ENCODE measurements around the gene ZBTB6. TPM values are rescaled to one million over a fixed set of nuclear protein-coding genes. Genes with fewer than 3 reads are reported as not detected.

The ZBTB6 gene
- total RNA-seq, 1 donor from 2014 or later = 5.9 TPM

DNA sequence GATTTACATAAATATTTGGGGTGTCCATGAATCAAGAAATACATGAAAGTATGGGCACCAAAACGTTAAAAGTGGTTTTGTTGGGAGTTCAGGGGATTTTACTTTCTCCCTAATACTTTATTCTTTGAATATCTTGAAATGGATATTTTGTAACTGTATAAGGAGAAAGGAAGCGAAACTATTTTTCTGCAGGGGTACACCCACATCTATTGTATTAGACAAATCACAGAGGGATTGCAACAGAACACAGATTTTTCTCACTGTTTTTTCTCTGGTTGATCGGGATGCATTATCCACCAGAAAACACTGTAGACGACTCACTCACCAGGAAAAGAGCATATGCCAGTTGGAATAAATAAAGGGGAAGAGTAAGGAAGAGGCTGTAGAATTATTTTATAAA is 26.5 kb upstream of the ZBTB6 start:
- Histone ChIP-seq H3K4me3 (no peak overlapping the region), H3K27ac (no peak overlapping the region), H3K36me3 (peaks cover 0 to 19% of the 10 kb centered on the region in 2 donors), H3K9me3 (no peaks in the 10 kb centered on the region), H3K4me1 (peaks cover 28% of the 10 kb centered on the region), H3K27me3 (no peaks in the 10 kb centered on the region)
- intact Hi-C loops (cut with DNase I) = no loop called here
- TF ChIP-seq POLR2A (IDR thresholded peaks at IDR 0.05) (no peak), POLR2AphosphoS5 (IDR thresholded peaks at IDR 0.05; ENCODE audit: insufficient read depth in 1 of 2, low read depth in 1 of 2) (no peak)
- TF ChIP-seq, protein P1, sequence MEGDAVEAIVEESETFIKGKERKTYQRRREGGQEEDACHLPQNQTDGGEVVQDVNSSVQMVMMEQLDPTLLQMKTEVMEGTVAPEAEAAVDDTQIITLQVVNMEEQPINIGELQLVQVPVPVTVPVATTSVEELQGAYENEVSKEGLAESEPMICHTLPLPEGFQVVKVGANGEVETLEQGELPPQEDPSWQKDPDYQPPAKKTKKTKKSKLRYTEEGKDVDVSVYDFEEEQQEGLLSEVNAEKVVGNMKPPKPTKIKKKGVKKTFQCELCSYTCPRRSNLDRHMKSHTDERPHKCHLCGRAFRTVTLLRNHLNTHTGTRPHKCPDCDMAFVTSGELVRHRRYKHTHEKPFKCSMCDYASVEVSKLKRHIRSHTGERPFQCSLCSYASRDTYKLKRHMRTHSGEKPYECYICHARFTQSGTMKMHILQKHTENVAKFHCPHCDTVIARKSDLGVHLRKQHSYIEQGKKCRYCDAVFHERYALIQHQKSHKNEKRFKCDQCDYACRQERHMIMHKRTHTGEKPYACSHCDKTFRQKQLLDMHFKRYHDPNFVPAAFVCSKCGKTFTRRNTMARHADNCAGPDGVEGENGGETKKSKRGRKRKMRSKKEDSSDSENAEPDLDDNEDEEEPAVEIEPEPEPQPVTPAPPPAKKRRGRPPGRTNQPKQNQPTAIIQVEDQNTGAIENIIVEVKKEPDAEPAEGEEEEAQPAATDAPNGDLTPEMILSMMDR (IDR thresholded peaks at IDR 0.05) = no peak
- DNase-seq (ENCODE audit: extremely low spot score in 2 of 2) = no peak

DNA sequence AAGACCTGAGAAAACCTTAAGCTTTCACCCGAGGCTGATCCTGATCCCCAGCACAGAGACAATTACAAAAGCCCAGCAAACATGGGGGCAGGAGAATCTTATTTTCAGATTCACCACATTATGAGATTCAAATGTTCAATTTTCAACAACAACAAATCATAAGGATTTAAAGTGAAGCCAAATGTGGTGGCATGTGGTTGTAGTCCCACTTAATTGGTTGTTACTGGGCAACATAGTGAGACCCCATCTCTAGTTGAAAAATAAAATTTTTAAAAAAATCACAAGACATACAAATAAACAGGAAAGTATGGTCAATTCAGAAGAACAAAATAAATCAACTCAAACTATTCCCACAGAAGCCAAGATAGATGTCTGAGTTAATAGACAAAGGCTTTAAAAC is 23.8 kb upstream of the ZBTB6 start:
- Histone ChIP-seq H3K4me3 (no peak overlapping the region), H3K4me1 (peaks cover 36% of the 10 kb centered on the region), H3K9me3 (no peaks in the 10 kb centered on the region), H3K27ac (no peak overlapping the region), H3K36me3 (peaks cover 0 to 19% of the 10 kb centered on the region in 2 donors), H3K27me3 (no peaks in the 10 kb centered on the region)
- no peak for TF ChIP-seq POLR2AphosphoS5 (IDR thresholded peaks at IDR 0.05; ENCODE audit: insufficient read depth in 1 of 2, low read depth in 1 of 2)
- TF ChIP-seq POLR2A (IDR thresholded peaks at IDR 0.05) = no peak
- TF ChIP-seq, protein P1 (IDR thresholded peaks at IDR 0.05) = no peak
- intact Hi-C loops (cut with DNase I) = no loop called here
- no peak for DNase-seq (ENCODE audit: extremely low spot score in 2 of 2)

DNA sequence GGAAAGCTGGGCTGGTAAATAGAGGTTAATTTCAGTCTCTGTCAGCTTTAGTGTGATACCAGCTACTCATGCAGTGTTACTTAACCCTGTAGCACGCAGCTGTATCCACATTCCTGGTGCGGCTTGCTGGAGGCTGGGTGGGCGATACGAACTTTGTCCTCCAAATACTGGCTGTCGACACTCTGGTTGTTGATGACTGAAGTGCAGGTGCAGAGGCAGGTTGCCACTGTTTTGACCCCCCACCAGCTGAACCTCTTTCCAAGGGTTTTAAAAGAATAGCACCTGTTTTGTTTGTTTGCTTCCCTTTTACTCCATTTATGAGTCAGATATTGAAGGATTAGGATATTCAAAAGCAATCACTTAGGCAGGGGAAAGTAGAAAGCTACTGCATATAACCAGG is 23.3 kb upstream of the ZBTB6 start:
- intact Hi-C loops (cut with DNase I) = no loop called here
- no peaks in the 10 kb centered on the region for H3K27me3 ChIP-seq
- H3K4me1 ChIP-seq = peaks cover 34% of the 10 kb centered on the region
- no peak overlapping the region for H3K4me3 ChIP-seq
- no peak for DNase-seq (ENCODE audit: extremely low spot score in 2 of 2)
- no peak for TF ChIP-seq POLR2A (IDR thresholded peaks at IDR 0.05)
- no peak overlapping the region for H3K27ac ChIP-seq
- H3K9me3 ChIP-seq = no peaks in the 10 kb centered on the region
- peaks cover 0 to 19% of the 10 kb centered on the region in 2 donors for H3K36me3 ChIP-seq

DNA sequence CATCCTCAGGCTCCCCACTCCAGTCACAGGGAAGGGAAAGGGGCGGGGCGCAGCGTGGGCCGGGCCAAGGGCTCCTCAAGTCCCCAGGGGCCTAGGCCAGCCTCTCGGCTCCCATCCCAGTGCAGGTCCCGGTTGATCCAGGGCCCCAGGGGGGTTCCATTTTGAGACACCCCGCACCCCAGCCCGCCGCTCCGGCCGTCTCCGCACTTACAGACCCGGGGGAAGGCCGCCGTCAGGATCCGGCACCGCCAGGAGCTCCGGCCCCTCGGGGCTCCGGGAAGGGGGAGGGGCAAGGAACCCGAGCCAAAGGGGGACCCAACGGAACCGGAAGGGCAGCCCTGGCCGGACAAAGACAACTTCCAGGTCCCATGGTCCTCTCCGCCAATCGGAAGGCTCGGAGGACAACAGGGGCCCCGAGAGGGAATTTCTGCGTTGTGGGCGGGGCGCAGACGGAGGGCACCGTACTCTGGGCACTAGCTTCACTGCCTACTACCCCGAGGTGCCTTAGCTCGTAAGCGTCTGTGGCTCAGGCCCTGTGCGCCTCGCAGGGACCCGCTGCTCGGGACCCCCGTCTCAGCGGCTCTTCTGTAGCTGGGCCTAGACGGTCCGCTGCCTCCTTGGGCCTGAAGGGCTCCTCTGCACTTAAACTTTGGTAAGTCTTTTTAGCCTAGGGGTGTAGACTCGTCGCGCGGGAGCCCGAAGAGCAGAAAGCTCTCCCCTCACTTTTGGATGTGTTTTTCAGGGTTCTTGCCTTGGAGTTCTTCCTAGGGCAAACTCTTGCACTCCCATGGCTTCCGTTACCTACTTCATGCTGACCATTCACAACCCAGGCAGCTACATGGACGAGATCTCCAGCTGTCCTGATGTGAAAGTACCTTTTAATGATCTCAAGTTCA is 18.4 kb upstream of the ZBTB6 start, which contains the start of gene ZBTB26:
Gene ZBTB26 (minus strand): TSS at position 287 of the 896 bp plus-strand sequence. CDS start 11,578 bp downstream, outside the sequence.
- H3K4me1 ChIP-seq = peaks cover 43% of the 10 kb centered on the region

DNA sequence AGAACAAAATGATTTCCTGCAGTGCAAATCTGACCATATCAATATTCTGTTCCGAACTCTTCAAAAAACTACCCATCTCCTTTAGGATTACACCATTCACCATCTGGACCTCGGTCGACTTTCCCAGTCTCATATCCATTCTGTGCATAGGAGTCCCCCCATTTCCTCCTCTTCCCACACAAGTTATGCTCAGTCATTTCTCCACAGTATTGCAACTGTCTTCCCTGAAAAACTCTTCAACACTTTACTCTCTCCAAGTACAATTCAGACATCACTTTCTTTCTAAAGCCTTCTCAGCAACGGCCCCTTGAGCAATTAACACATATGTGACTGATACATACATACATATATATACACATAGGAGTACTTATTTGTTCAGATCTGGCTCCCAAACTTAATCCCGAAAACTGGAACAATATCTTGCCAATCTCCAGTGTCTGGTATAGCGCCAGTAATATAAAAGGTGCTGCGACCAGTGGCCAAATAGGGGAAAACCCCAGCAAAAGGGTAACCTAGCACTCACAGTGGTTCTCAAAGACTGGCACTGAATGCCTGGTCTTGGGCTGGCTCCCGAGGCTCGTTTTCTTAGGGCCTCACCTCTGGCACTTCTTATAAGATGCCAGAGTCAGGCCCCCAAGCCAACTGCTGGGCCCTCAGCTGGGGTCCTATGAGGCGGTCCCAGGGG is 17.6 kb upstream of the ZBTB6 start:
- intact Hi-C loops (cut with DNase I) = no loop called here
- DNase-seq (ENCODE audit: extremely low spot score in 2 of 2) = no peak
- H3K4me1 ChIP-seq = peaks cover 43% of the 10 kb centered on the region

More for the DNA sequence above, 18.4 kb upstream of the ZBTB6 start, which contains the start of gene ZBTB26:
- peak in 1 of 2 donors; percentile 96 for DNase-seq (ENCODE audit: extremely low spot score in 2 of 2)
- H3K4me3 ChIP-seq = peak within 1 kb of the TSS; percentile 84 to 89
- no peak for TF ChIP-seq POLR2A (IDR thresholded peaks at IDR 0.05)
- TF ChIP-seq POLR2AphosphoS5 (IDR thresholded peaks at IDR 0.05; ENCODE audit: insufficient read depth in 1 of 2, low read depth in 1 of 2) = peak; percentile 87 to 95
- H3K27ac ChIP-seq = peak within 1 kb of the TSS; percentile 84
- intact Hi-C loops (cut with DNase I) = no loop called here
- peaks cover 0 to 2% of the 10 kb centered on the region in 2 donors for H3K36me3 ChIP-seq
- H3K9me3 ChIP-seq = no peaks in the 10 kb centered on the region
- no peaks in the 10 kb centered on the region for H3K27me3 ChIP-seq

More for the DNA sequence above, 17.6 kb upstream of the ZBTB6 start:
- Histone ChIP-seq H3K36me3 (no peaks in the 10 kb centered on the region), H3K4me3 (peak overlapping the region; percentile 84 to 89), H3K9me3 (no peaks in the 10 kb centered on the region), H3K27ac (peak overlapping the region; percentile 84), H3K27me3 (no peaks in the 10 kb centered on the region)
- TF ChIP-seq, protein P1 (IDR thresholded peaks at IDR 0.05) = no peak
- no peak for TF ChIP-seq POLR2A (IDR thresholded peaks at IDR 0.05)
- no peak for TF ChIP-seq POLR2AphosphoS5 (IDR thresholded peaks at IDR 0.05; ENCODE audit: insufficient read depth in 1 of 2, low read depth in 1 of 2)
